GM19035 (cell line): ENCODE data around the gene TTC3.
"Not testable (repeated sequence)": the region's sequence is repeated elsewhere in the genome, so short reads cannot be mapped to it uniquely, and the experiment has no call there.

Source experiments
- ATAC-seq: cut with Tn5 transposase; IDR thresholded peaks from one replicate; pipeline ENCODE4 v1.9.1; 2021; ENCODE audit not compliant: unreplicated experiment

Gene TTC3

DNA sequence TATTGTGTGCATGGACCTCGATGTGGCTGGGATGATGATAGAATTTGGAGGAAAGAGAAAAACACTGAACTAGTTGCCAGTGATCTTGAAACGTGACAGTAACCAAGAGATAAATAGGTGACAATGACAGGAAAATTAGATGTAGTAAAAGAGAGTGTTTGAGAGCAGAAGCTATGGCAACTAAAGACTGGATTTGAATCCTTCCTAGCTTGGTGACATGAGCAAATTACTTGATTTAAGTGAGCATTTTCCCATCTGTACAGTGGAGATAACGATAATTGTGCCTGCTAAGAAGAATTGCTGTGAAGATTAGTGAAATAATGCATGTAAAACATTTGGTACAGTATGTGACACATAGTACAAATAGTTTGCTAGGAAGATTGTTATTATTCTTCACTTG is 12.7 kb downstream of the TTC3 start:
- no peak for ATAC-seq

DNA sequence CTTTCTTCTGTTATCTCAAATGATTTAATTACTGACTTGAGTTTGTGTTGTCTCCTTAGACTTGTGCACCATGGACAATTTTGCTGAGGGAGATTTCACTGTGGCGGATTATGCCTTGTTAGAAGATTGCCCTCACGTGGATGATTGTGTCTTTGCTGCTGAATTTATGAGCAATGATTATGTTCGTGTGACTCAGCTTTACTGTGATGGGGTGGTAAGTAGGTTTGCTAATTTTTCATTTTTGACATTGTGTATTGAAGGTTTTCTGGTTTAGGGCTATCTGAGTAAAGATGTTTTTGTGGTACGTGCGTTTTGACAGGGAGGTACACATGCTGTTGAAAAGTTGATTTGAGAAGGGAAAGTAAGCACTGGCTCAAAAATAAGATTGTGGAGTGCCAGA is 14.1 kb downstream of the TTC3 start:
- no peak for ATAC-seq

DNA sequence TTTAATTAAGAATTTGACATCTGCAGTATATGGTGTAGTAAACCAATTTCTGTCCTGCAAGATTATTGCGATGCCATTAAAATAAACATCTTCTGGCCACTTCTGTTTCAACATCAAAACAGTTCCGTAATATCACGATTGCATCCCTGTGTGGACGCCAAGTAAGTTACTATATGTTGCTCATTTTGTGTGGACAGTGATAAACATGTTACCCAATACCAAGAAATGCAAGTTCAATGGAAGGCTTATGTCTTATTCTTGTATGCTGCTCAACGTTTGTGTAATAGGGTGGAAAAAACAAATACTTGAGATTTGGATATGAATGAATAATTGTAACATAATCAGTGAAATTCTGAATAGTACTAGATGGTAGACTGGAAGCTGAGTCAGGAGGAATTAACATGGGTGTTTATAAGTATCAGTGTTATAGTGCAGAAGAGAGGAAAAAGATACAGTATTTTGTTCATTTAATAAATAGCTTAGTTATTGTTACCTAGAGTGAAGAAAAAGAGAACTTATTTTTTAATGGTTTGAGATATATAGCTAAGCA is 15.2 kb downstream of the TTC3 start:
- ATAC-seq: no peak

DNA sequence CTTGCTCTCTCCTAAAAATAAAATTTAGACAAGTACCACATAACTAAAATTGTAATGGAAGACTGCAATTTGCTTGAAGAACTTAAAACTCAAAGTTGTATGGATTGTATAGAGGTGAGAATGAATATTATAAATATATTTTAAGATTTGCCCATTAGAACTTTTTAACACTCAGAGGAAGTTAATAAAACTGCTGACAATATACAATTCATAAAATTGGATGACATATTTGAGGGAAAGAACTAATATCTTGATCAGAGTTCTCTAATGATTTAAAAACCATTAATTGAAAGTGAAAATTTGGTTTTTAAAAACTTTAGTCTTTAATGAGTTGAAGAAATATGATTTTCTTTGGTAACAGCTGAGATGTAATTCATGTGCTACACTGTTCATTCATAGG is 20.9 kb downstream of the TTC3 start:
- no peak for ATAC-seq

DNA sequence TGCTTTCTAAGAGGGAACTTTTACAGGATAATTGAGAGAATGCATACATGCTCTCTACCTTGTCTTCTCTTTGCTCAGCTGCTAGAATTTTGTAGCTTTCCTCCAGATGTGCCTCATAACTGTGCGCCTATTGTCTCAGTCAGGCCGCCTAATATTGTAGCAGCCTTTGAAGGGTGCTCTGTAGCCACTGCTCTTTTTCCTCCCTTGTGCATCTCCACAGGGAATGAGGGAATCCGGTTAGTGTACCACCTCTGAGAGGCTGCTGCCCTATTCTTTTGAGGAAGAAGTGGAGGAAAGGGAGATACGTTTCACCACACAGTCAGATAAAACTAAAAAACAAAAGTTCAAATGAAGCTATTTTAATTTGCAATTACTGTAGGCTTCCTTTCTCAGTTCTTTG is 22.8 kb downstream of the TTC3 start:
- no peak for ATAC-seq

DNA sequence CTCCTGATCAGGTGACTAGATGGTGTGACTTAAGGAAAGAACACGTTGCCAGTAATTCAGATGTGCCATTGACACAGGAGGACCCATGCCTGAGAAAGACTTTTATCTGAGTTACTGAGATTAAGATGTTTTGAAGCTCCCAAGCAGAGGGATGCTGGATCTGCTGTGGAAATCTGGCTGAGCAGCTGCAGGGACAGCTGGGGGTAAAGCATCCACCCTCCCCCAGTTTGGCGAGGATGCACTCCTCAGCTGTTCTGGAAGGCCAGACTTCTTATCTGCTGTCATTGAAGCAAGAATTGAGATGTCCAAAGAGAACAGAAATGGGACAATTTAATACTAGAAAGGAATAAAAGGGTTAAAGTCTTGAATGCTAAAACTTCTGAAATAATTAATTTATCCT is 25.7 kb downstream of the TTC3 start:
- ATAC-seq: no peak

DNA sequence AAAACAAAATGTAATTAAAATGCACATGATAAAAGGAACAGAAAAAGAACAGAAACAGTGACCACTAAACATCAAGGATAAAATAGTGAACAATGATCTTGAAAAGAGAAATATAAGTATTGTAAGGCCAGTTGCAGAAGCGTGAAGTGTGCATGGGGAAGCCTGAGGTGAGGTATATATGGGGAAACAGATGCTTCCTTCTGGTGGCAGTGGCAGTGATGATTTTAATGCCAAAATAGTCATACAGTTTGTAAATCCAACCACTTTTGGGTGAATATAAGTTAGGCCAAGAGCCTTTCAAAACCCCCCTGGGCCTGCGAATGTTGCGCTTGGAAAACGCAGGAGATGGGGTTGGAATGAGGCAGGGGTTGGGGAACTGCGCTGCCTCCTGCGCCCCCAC is 27.3 kb downstream of the TTC3 start:
- no peak for ATAC-seq

DNA sequence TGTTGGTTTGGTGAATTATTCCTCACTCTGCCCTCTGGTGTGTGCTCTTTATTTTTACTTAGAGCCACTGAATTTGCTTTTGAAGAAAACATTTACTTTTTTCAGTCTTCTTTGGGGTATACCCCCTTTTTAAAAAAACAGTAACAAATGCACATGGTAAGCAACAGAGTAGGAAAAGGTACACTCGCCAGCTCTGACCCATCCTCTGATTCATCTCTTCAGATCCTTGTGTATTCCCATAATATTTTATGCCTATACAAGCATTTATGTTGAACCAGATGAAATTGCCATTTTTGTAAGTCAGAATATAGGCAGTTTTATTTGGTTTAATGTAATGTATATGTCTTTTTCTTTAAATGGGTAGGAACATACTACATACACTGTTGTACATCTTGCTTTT is 28.3 kb downstream of the TTC3 start:
- no peak for ATAC-seq

DNA sequence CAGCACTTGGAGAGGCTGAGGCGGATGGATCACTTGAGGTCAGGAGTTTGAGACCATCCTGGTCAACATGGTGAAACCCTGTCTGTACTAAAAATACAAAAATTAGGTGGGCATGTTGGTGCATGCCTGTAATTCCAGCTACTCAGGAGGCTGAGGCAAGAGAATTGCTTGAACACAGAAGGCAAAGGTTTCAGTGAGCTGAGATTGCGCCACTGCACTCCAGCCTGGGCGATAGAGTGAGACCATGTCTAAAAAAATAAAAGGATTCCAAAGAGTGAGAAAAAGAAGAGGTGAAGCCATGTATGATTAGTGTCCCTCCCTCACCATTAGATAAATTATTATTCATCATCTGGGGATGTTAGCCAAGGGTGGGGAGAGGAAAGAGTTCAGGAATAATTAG is 29.7 kb downstream of the TTC3 start:
- ATAC-seq: not testable (repeated sequence)

DNA sequence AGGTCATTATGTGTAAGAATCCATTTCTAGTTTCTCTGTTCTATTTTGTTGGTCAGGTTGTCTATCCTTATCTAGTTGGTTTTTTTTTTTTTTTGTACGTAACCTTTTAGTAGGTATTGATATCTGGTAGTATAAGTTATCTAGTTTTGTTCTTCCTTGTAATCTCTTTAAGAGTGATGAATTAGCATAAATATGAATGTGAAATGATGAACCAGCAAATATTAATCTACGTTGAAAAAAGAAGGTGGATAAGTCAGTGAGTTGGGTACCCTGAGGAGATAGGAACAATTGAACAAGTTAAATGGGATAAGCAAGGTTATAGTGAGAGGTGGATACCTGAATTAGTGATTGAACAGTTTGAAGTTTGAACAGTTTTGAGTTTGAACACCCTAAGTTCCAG is 33.9 kb downstream of the TTC3 start:
- no peak for ATAC-seq

DNA sequence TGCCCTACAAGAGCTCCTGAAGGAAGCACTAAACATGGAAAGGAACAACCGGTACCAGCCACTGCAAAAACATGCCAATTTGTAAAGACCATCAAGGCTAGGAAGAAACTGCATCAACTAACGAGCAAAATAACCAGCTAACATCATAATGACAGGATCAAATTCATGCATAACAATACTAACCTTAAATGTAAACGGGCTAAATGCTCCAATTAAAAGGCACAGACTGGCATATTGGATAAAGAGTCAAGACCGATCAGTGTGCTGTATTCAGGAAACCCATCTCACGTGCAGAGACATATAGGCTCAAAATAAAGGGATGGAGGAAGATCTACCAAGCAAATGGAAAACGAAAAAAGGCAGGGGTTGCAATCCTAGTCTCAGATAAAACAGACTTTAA is 38.0 kb downstream of the TTC3 start:
- not testable (repeated sequence) for ATAC-seq

DNA sequence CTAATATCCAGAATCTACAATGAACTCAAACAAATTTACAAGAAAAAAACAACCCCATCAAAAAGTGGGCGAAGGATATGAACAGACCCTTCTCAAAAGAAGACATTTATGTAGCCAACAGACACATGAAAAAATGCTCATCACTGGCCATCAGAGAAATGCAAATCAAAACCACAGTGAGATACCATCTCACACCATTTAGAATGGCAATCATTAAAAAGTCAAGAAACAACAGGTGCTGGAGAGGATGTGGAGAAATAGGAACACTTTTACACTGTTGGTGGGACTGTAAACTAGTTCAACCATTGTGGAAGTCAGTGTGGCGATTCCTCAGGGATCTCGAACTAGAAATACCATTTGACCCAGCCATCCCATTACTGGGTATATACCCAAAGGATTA is 41.2 kb downstream of the TTC3 start:
- ATAC-seq: not testable (repeated sequence)

DNA sequence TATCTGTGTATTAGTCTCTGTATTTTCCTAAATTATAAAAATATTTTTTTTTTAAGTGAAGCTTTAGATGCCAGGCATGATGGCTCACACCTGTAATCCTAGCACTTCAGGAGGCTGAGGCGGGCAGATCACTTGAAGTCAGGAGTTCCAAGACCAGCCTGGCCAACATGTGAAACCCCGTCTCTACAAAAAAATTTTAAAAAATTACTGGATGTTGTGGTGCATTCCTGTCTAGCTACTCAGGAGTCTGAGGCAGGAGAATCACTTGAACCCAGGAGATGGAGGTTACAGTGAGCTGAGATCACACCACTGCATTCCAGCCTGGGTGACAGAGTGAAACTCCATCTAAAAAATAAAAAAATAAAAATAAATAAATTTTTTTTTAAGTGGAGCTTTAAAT is 43.4 kb downstream of the TTC3 start:
- not testable (repeated sequence) for ATAC-seq

DNA sequence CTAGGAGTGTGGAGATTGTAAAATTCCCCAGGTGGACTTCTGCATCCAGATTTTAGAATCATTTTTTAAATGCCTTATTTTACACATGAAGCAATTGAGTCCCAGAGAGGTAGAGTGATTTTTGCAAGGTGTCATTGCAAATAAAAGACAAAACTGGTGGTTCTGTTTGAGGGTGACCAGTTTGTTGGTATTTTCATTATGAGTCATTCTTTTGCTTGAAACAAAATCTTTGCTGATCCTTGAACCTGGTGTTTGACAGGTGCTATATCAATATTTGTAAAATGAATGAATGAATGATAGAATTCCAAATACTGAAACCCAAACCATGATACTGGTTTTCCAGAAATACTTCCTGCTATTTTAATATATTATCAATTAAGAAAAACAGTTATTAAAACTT is 44.1 kb downstream of the TTC3 start:
- no peak for ATAC-seq

DNA sequence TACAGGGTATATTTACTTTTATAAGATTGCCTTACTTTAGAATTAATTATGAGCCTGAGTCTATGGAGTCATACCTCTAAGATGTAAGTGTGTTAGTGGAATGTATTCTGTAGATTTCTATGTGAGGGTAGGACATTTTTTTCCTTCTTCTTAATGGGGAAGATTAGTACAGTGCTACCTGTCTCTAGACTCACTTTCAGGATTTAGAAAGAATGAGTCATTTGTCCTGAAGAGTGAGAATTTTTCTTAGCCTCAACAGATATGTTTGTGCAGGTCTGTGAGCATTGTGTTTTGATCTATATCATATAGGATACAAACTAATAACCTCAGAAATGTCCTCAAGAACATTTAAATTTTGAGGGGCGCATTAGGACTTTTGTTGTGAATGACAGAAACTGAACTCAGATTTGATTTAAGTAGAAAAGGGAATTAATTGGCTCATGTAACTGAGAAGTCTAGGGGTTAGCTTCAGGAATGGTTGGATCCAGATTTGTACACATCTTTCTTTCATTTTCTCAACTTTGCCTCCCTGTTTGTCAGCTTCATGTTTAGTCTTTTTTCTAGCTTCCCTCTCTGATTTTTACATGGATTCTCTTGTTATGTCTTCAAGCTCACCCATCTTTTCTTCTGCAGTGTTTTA is 45.3 kb downstream of the TTC3 start:
- no peak for ATAC-seq

DNA sequence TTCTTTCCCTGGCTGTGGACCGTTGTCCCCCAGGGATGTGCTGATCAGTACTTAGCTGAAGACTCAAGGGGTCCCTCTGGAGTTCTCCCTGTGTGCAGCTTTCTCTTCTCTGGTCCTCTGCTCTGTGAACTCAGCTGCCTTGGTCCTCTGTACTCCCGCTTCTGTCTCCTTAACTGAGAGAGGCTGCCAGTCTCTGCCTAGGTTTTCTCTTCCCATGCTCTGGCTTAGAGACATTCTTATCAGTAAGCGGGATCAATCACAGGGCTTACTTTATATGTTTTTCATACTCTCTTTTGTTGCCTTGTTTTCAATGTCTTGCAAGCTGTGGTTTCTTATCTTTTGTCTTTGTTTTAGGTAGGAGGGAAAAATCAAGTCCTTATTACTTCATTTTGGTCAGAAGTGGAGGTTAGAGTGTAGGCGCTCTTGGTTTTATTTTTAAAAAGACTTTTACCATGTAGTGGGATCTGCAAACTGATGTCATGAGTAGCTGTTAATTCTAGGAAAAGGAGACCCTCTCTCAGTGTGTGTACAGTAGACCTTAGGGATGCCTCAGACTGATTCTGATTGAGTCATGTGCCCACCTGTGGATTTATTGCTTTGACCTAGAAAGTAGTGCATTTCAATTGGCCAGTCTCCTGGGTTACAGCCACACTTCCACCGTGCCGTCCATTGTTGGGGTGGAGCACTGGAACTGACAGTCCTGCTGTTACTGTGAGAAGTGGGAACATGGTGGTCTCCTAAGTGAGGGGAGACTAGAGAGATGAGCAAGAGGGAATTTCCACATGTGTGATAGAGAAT is 46.6 kb downstream of the TTC3 start:
- ATAC-seq: no peak

DNA sequence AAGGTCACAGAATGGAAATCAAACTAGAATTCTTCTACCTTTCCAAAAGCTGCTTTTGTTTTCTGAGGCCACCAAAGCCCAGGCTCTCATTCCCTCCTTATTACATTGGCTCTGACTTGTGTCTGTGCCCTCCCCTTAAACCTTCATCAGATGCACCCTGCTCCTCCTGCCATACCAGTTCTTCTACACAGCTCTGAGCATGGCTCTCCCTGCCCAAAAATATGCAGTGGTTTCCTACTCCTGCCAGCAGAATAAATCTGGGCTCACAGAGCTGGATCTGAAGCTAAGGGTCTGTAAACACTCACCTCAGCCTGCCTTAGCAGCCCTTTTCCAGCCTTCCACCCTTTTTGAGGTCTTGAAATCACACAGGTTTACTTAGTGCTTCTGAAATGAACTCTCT is 55.0 kb downstream of the TTC3 start:
- ATAC-seq: no peak

DNA sequence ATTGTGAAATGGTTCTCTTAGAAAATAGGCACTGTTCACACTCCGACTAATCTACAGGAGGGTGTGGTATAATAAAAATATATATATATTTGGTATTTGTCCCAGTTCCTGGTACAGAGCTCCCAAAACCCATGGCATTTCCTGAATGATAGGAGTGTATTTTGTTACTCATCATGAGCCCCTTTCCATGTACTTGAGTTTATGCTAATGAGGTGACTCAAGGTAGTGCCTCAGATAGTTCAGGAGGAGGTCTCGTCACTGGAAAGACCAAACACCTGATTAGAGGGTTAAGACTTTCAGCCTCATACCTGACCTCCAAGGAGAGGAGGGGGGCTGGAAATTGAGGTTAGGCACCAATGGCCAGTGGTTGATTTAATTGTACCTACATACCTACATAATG is 57.9 kb downstream of the TTC3 start:
- ATAC-seq: no peak

DNA sequence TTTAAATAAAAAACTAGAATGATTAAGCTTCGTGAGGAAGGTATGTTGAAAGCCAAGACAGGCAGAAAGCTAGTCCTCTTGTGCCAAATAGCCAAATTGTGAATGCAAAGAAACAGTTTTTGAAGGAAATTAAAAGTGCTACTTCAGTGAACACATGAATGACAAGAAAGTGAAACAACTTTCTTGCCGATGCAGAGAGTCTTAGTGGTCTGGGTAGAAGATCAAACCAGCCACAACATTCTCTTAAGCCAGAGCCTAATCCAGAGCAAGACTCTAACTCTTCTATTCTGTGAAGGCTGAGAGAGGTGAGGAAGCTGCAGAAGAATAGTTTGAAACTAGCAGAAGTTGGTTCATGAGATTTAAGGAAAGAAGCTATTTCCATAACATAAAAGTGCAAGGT is 63.2 kb downstream of the TTC3 start:
- ATAC-seq: no peak

DNA sequence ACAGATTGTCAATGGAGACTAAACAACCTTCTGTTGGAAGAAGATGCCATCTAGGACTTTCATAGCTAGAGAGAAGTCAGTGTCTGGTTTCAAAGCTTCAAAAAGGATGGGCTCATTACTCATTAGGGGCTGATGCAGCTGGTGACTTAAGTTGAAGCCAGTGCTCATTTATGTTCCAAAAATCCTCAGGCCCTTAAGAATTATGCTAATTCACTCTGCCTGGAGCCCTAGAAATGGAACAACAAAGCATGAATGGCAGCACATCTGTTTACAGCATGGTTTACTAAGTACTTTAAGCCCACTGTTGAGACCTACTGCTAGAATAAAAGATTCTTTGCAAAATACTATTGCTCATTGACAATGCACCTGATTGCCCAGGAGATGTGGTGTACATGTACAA is 63.7 kb downstream of the TTC3 start:
- ATAC-seq: no peak

DNA sequence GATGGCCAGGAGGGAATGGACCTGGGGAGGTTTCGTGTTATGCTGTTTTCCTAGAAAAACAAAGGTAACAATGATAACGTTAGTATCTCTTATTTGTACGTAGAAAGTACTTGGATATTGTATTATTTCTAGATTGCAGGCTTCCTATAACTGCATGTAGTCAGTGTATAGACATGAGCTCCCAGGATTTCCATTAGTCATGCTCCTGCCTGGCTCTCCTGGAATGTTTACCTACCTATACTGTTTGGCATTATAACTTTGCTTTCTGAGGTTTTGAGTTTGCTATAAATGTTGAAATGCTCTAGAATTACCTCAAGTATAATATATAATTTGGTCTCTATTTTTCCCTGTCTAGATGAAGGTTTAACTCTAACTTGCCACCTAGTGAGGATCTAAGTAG is 66.1 kb downstream of the TTC3 start:
- no peak for ATAC-seq

DNA sequence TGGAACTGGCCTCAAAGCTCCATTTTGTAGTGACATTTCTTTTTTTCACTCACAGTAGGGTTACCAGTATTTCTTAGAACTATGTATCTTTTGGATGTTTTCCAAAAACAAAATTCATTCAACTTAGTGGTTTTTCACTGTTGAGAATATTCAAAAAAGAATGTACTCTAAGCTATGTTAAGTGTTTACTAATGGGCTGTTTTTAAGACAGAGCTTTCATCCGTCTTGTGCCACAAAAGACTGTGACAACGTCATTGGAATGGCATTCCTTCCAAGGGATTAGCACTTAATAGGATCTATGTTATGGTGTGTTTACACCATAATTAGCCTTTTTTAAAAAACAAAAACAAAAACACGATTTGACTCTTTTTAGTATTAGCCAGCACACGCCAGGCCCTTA is 66.8 kb downstream of the TTC3 start:
- ATAC-seq: no peak

DNA sequence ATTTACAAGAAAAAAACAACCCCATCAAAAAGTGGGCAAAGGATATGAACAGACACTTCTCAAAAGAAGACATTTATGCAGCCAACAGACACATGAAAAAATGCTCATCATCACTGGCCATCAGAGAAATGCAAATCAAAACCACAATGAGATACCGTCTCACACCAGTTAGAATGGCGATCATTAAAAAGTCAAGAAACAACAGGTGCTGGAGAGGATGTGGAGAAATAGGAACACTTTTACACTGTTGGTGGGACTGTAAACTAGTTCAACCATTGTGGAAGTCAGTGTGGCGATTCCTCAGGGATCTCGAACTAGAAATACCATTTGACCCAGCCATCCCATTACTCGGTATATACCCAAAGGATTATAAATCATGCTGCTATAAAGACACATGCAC is 70.3 kb downstream of the TTC3 start:
- ATAC-seq: not testable (repeated sequence)
